OCI-LY3 (cell line): ENCODE results near the gene EPAS1.

Source experiments
- CTCF ChIP-seq: fragments of 200-600, 300-600 bp; sonication (generic); IDR thresholded peaks from 2 replicates; pipeline ENCODE4 v1.5.1; 2014; ENCODE audit warnings: antibody characterized with exemption, low read length, low read depth
- EZH2phosphoT487 ChIP-seq: fragments of 200-600 bp; shearing (Covaris generic); IDR thresholded peaks from 2 replicates; pipeline ENCODE4 v1.6.1; 2018; ENCODE audit warnings: antibody characterized with exemption, mixed run types, low read depth

GRCh38 chr2:46298272-46298521, 990 bp downstream of the EPAS1 start:
- no peak for TF ChIP-seq CTCF
- TF ChIP-seq EZH2phosphoT487 = no peak
